Ovary (tissue), 3 donors: ENCODE results near the gene OR51E1.

Experiments
- CTCF ChIP-seq, 3 donors: fragments of 450-650 bp in 2 of 3; fragments of 200-600 bp in 1 of 3; IDR thresholded peaks; one replicate each; pipeline versions ENCODE4 v1.5.1 to v1.8.0; 2016 to 2022; ENCODE audit warnings: antibody characterized with exemption in 3 of 3, mild to moderate bottlenecking in 1 of 3
- EP300 ChIP-seq: sonication (generic); formaldehyde crosslinking; IDR thresholded peaks from one replicate; pipeline ENCODE4 v1.6.1; 2017; ENCODE audit warnings: antibody characterized with exemption
- POLR2A ChIP-seq: fragments of 450-650 bp; IDR thresholded peaks from one replicate; pipeline ENCODE4 v1.6.1; 2017; ENCODE audit warnings: antibody characterized with exemption, mild to moderate bottlenecking, moderate library complexity
- donor health status: DM: no; HTN: no; CAD: no.

- TF ChIP-seq POLR2A (peak; percentile 66), CTCF (IDR thresholded peaks at IDR 0.05) (no peak), EP300 (no peak)
Observed at GRCh38 chr11:4607781-4608666, 35.8 kb upstream of the OR51E1 start, which contains the start of gene TRIM68.
